Daoy (cell line): Measurements from ENCODE around the gene NFIB. TPM values are rescaled to one million over a fixed set of nuclear protein-coding genes. Genes with fewer than 3 reads are reported as not detected.

Experiments used
- DNase-seq: peaks from one replicate; pipeline ENCODE4 v3.0.0-alpha.2; 2015; ENCODE audit warnings: low read depth
- total RNA-seq: library from RNA; depleted of rRNA; stranded (reverse); fragments of >200 nt; shearing (Covaris generic); gene quantifications from 2 replicates; pipeline ENCODE4 v1.2.3, GENCODE V29; 2014

Gene NFIB
- total RNA-seq, 1 experiment from 2014 or later, result 19.4 TPM

DNA sequence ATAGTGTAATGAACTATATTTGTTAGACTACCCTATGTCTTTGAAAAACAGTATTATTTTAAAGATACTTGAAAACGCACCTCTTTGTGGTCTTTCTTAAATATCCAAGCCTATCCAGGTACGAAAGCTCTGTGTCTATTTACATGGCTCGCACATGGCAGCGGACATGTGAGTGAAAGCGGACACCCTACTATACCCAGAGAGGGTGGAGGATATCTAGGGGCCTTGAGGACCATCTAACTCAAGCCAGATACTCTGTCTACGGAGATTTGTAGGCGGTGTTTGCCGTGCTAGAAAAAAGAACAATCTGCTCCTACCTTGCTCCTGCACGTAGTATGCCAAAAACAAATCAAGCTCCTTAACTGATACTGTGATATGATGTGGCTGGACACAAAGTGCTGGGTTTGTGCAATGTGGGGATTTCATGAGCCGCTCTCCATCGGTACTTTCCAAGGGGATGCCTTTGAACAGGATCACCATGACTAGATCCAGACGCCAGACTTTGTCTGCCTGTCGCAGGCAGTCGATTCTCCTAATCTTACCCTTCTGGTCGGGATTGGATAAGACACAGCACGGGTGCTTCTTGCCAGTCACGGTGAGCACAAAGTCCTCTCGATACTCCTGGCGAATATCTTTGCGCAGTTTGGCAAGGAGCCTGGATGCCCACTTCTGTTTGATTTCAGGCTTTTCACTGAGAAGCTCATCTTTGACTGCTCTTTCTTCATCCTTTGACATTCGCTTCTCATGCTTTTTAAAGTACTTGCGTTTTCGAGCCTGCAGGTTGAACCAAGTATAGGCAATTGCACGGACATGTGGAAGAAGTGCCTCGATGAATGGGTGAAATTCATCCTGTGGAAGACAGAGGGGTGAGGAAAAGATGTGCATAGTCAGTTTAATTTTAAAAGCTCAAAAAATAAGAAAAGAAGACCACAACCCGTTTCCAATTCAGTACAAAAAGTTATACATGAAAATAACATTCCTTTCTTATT, 7.0 kb downstream of the NFIB start:
- DNase-seq, result no peak

DNA sequence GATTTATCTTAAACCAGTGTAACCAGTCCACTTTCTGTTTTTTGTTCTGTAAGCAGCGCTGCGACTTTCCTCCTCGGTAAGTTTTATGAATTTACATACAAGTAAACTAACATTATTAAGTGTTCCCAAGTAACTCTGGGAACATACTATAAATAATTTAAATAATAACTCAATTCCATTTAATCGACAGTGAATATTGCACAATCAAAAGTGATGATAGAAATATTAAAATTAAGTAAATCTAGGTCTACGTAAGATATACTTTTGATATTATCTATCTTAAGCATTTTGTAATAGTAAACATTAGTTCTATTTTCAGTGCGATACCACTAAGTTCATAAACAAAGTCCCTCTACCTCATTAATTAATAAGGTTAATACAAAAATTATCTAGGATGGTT, 7.8 kb downstream of the NFIB start:
- DNase-seq, result no peak

DNA sequence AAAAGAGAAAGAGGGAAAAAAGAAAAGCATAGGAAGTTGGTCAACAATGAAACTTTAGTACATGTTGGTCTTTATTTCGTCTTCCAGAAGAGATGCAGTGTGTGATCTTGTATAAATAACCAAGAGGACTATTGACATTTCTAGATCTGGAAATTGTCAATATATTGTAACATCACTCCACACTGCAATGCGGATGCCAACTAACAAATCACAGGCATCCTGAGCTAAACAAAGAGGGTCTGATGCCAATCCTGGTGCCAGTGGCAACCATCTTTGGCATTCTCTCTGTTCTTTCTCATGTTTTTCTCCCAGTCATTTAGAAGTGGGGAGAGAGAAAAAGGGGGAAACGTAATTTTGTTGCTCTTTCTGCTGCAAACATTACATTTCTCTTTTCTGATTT, 9.7 kb downstream of the NFIB start:
- DNase-seq, result no peak

DNA sequence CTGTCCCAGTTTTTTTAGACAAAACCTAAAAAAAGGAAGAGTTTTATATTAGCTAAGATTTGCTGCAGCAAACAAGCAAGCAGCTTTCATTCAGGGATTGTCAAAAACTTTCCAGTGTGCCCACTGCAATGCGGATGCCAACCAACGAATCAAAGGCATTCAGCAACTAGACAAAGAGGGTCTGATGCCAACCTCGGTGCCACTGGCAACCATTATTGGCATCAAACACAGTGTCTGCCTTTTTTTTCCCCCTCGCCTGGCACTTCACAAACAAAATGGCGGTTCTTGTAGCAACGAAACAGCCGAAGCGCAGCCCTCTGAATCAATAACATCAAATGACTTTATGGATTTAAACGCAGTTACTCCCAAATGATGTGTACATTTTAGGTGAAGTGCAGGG, 10.4 kb downstream of the NFIB start:
- DNase-seq, result no peak

DNA sequence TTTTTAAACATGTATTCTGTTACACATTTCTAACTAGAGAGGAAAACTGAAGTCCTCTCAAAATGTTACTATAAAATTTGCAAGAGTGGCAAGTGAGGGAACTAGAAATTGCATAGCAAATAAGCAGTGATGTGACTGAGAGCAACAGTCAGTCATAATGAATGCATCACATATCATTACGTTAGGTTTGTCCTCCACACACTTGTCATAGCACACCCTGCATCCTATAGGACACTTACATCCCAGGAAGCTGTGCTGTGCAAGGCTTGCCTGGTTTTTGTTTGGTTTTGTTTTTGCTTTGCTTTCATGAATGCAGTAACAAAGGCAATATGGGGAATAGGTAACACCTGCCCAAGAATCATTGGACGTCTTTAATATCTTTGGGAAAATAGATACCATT, 10.8 kb downstream of the NFIB start:
- no peak for DNase-seq

DNA sequence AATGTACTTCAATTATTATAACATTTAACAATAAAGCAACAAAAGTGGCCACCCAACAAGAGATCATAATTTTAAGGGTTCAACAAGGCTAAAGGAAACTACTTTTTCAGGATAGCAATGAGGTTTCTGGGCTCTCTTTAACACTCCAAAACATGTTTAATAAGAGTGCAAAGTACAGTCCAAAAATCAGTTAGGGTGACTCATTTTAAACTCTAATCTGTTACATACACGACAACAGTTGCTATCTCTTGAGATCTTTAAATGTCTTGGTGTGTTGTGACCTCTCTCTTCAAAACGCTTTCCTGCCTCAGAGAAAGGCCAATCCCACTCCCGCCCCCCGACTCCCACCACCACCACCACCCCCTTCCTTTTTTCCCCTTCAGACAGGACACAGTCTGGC, 11.5 kb downstream of the NFIB start:
- DNase-seq, result no peak

DNA sequence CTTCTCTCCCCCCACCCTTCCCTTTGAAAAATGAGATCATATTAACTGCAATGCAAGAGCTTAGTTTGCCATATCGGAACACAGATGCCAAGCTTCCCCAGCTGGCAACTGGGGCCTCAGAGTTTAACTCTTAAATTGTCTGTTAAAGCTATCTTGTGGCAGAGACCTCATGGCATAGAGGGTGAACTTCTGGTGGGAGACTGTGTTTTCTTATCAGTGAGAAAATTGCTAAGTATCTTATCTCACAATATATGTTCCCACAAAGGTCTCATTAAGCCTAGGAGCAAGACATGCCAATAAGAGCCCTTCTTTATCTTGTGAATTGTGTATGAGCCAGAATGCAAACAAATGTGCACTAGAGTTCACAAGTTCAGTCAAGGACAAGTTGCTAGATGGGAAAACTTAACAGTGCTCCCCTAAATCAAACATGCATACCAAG, 12.3 kb downstream of the NFIB start:
- peak; percentile 43 for DNase-seq

DNA sequence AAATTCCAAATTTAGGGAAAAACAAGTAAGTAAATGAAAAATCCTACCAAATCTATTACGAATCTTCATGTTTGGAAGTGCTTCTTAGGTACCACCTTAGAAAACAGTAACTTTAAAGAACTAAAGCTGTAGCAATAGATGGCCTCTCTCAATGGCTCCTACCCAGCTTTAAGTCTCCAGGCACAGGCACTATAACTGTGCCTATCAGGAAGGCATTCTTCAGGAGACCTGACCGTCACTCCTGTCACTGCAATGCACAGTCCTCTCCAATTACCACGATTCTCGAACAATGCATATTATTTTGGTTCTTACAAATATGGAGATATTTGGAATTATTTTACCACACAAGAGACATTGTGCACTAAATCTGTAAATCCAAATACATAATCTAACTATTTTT, 12.9 kb downstream of the NFIB start:
- no peak for DNase-seq

DNA sequence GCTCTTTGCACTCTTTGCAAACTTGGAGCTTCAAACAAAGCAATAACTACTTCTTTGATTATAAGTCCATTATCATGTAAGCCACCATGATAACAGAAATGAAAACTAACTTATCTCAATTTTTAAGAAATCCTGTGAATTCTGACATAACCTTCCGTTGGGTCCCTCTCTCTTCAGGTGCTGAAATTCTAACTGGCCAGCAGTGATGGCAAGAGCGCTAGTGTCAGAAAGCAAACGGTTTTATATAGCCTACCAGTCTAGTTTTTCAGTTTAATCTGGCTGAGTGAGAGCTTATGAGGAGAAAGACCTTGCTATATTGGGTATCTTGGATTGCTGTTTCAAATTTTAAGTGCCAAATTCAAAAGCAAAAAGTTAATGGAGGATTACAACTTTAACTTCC, 13.4 kb downstream of the NFIB start:
- no peak for DNase-seq

DNA sequence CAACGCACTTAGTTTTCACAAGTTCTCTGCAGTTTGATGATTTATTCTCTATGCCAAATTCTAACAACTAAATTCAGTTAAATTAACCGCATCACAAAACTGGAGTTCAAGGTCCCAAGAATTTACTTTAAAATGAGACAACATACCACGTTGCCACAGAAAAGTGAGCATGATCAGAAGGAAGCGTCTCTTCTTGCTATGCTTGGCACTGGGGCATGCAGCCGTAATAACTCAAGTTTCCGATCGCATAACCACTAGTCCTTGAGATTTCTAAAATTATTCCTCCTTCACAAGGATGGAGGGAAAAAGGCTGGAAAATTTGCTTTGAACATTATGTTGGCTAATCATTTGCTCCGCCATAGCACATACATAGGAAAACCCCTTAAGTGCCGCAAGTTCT, 13.9 kb downstream of the NFIB start:
- no peak for DNase-seq

DNA sequence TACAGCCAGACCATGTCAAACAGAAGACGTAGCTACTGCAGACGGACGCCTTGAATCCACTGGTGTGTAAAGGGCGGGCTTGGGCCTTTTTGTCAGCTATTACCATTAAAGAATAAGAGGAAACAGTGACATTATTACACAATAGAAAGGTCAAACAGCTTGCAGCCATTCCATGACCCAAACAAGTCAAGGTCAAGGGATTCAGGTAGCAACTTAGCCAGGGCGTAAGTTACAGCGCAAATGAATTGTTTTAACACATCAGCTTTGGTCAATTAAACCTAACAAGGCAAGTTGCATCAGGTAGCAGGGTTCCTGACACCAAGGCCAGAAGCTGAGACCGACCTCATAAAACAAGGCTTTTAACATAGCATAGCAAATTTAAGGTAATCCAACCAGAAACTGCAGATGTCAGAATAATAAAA, 15.3 kb downstream of the NFIB start:
- DNase-seq, result no peak

DNA sequence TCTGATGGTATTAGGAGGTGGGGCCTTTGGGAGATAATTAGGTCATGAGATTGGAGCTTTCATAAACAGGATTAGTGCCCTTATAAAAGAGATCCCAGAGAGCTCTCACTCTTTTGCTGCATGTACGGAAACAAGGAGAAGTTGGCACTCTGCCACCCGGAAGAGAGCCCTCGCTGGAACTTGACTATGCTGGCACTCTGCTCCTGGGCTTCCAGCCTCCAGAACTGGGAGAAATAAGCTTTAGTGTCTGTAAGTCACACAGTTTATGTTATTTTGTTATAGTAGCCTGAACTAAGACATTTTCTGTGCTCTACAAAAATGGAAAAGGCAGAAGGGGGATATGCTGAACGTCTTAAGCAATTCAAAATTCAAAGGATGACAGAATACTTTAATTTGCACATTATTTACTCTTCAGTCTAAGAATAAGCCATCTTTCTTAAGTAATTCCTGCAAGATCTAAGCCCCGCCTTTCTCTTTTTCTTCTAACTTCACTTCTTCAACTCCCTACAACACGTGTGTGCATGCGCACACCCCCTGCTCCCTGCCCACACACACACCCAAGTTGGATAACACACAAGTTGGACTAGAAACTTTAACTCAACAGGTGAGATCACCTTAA, 17.3 kb downstream of the NFIB start:
- no peak for DNase-seq

DNA sequence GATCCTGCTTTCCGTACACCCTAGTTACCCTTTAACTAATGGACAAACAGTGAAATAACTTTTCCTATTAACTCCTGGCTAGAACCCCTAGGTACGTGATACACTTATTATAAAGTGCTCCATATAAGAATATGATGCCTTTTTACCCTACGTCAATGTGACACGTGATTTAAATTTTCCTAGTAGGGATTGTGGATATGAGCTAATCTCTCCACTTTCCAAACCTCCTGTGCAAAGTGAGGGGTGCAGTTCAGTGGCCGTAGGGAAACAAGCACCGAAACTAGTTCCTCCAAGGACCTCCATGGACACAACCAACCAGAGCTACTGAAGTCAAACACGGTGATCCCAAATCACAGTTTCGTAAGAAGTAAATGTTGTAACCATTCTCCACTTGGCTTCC, 19.3 kb downstream of the NFIB start:
- no peak for DNase-seq

DNA sequence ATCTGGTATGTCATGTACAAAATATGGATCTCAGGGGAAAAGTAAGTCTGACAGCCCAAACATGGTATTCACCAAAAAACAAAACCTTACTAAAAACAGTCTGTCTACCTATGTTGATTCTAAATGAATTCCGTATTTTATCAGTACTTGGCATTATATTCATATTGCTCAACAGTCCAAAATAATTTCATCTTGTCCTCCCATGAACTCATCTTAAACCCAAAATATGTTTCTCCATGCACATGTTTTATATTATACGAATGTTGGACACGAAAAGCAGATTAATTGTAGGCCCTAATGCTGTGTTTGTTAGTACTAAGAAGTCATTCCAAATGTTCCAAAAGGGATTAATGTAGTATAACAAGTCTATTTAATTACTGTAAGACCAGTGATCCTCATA, 20.1 kb downstream of the NFIB start:
- no peak for DNase-seq

DNA sequence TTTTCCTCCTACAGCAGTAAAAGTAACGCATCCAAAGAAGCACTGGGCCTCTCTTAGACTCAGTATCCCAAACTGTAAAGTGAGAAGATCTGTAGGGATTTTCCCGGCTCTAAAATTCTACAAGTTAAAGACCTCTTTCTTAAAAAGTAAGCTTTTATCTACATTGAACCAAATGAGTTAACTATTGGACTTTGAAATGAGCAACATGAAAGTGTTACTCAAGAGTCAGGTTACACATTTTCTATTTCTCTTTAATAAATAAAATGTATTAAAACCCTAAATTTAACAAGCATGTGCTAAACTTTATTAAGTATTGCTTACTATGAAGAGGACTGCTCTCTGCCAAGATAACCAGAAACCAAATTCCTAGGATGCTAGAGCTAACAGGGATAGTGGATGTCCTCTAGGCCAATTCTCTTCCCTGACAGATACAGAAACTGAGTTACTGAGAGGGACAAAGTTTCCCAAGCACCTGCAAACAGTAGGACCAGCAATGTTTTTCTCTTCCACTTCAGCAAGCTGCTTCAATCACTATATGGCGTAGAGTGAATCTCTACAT, 21.7 kb downstream of the NFIB start:
- DNase-seq, result no peak

DNA sequence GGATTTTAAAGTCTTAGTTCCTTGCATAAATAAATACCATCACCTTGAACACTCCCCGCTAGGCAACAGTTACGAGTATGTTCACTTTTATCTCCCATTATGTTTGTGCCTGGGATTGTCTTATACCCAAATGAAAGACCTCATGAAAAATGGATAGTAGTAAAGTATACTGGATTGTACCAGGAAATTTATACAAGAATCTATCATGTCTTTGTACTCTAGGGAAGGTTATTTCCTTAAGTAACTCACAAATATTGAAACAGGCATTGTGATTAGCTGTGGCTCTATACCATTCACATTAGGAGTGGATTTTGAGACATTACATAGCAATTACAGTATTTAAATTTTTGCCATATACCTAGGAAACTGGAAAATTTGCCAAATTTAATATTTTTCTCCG, 24.0 kb downstream of the NFIB start:
- DNase-seq, result no peak

DNA sequence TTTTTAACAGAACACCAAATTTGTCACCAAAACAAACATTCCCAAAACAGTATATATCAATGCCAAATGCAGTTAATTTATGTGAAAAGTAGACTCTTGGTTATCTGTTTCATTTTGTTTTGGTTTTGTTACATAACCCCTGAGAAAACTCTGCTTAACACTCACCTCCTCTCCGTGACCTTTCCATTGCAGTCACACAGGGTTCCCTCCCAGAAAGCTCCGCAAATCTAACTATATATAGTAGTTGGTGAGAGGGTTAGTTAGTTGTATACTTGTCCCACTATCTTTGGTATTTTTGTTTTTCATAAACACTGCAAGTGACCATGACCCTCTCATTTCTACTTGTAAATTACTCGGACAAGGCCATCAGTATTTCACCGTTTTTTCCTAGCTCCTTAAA, 25.5 kb downstream of the NFIB start:
- no peak for DNase-seq

DNA sequence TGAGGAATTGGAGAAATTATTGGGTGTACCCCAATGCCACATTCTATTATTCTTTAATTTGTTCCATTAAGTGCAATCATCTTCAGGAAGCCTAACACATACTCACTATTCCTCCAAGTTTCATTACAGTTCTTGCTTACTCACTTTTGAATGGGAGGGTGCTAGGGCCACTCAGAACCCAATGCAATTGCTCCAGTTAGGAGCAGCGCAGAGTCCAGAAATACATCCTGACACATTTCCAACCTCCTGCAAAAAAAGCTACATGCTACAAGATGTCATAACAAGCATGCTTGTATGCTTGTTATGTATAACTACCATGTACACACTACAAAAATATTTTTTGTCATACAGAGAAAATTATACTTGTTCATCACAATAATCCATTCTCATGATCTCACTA, 27.8 kb downstream of the NFIB start:
- no peak for DNase-seq

DNA sequence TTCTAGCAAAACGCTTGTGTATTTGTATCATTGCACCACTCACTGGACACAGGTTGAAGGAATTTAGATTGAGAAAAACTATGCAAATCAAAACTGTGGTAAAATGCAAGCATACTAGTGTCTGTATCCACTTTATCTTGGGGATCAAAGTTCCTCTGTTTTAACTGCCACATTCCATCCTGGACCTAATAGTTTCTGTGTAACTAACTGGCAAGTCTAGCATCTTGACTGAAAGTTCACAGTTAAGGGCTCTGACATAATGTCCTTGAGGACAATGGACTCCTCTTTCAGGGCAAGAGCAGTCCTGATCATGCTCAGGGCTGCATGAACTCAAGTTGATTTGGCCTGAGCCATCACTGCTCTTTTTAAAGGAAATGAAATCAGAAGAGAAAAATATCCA, 30.7 kb downstream of the NFIB start:
- no peak for DNase-seq

DNA sequence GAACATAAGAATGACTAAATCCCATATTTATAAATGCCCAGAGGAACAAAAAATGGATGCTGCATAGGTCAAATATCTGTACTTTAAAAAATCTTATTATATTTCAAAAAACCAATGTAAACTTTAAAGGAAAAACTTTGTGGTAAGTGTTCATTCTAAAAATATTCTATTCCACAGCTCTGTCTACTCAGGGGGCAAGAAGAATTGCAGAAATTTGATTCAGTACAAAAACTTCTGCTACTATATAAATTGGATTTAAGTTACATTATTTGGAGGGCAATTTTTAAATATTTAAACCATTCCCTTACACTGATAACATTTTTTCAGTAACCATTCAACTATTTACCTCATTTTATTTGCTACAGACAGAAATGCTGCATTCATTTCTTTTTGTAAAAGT, 32.1 kb downstream of the NFIB start:
- no peak for DNase-seq

DNA sequence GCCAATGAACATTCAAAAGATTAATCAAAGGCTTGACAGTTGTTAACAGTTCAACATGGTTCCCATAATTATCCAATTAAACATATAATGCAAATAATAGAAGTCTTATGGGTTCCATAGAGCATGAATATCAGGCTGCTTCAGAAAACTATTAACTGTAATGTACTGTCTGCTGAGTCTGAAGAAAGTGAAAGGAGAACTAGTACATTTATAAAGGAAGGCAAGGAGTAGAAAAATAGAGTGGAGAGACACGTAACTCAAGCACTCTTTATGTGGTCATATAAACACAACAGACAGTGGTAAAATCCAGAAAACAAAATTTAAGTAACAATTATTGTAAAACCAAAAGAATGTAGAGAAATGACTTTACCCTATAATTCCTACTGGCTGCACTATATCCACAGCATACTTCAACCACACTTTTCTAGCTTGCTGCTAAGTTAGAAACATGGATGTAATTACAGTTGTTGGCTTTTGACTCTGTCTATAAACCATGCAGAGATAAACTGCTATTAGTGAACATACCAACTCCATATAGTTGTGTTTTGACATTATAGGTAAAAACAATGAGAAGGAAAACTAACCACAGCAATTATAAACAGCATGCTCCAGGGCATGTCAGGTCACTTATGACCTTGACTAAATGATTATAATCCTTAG, 32.7 kb downstream of the NFIB start:
- DNase-seq, result no peak

DNA sequence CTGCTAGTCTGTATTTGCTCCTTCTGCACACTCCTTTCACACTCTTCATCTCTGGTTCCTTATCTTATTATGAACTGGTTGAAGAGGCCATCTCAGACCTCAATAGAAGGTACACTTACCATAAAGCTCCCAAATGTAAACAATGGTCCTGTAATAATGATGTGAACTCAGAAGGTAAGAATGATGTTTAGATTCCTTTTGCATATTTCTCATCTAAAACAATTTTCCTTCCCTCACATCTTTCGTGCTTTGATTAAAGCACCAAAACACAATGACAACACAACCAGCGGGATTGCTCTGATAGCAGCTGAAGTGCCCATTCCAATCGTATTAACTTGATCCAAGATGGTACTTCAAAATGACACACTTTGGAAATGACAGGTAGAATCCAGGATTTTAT, 34.3 kb downstream of the NFIB start:
- DNase-seq, result peak; percentile 57
